ENCODE data around the gene SPTSSB.

DNA sequence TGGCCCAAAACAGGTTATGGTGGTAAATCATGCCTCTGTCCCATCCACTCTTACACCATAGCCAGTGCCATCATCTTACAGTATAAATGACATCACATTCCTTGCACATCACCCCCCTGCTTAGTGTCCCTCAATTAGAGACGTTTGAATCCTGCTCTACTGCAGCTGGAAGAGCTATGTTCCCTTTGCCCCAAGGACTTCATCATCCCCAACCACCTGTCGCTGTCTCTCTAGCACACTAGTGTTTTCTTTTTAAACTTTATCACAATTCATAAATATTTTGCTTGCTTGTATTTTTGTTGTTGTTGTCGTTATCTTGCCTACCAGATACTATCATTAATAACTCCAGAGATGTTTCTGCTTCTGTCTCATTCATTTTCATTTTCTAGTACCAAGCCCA, 28.7 kb downstream of the SPTSSB start:
- TF ChIP-seq, protein P1, sequence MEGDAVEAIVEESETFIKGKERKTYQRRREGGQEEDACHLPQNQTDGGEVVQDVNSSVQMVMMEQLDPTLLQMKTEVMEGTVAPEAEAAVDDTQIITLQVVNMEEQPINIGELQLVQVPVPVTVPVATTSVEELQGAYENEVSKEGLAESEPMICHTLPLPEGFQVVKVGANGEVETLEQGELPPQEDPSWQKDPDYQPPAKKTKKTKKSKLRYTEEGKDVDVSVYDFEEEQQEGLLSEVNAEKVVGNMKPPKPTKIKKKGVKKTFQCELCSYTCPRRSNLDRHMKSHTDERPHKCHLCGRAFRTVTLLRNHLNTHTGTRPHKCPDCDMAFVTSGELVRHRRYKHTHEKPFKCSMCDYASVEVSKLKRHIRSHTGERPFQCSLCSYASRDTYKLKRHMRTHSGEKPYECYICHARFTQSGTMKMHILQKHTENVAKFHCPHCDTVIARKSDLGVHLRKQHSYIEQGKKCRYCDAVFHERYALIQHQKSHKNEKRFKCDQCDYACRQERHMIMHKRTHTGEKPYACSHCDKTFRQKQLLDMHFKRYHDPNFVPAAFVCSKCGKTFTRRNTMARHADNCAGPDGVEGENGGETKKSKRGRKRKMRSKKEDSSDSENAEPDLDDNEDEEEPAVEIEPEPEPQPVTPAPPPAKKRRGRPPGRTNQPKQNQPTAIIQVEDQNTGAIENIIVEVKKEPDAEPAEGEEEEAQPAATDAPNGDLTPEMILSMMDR (IDR thresholded peaks at IDR 0.05), result no peak
- TF ChIP-seq POLR2A (IDR thresholded peaks at IDR 0.05), result no peak
